NCI-H1417 treated with DMSO at 0.1 percent for 48 hours (cell line): ENCODE measurements around the gene TGFB2.

Experiments used
- DNase-seq: peaks from one replicate; lab custom pipeline; 2025; lab: John Stamatoyannopoulos, UW

The TGFB2 gene

GRCh38 chr1:218336328-218336727 lies 8.8 kb upstream of the TGFB2 start:
- peak; percentile 63 for DNase-seq

GRCh38 chr1:218339267-218339831 lies 5.8 kb upstream of the TGFB2 start:
- no peak for DNase-seq

DNA sequence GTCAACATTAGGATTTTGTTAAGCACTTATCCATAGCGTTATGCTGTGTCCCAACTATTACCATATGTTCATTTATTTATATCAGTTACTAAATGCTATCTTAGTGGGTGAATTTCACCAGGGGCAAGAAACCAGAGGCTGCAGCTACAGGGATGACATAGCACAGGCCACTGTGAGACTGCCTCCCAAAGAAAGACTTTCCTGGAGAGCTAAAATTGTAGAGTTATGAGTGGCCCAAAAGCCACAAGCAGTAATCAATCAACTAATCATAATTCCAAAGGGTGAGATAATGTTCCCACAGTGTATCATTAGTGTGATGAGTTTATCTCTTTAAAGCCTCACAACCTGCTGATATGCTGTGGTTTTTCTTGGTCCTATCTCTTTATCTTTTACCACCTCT lies 3.8 kb upstream of the TGFB2 start:
- DNase-seq: no peak

DNA sequence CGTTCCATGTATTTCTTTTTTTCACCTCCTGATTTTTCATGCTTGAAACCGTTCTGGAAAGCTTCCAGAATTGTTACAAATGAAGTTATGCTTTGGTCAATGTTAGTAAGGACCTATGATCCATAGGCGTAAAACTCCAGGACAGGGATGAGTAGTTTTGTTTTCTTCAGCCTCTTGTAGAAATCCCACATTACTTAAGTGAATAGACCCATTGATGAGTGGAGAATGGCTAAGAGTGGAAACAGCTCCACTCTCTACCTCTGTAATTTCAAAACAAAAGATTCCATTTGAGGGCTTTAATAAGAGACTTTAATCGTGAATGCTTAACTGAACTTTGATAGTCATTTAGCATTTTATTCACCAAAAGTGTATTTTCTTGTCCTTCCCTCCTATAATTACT lies 3.0 kb upstream of the TGFB2 start:
- DNase-seq: no peak

DNA sequence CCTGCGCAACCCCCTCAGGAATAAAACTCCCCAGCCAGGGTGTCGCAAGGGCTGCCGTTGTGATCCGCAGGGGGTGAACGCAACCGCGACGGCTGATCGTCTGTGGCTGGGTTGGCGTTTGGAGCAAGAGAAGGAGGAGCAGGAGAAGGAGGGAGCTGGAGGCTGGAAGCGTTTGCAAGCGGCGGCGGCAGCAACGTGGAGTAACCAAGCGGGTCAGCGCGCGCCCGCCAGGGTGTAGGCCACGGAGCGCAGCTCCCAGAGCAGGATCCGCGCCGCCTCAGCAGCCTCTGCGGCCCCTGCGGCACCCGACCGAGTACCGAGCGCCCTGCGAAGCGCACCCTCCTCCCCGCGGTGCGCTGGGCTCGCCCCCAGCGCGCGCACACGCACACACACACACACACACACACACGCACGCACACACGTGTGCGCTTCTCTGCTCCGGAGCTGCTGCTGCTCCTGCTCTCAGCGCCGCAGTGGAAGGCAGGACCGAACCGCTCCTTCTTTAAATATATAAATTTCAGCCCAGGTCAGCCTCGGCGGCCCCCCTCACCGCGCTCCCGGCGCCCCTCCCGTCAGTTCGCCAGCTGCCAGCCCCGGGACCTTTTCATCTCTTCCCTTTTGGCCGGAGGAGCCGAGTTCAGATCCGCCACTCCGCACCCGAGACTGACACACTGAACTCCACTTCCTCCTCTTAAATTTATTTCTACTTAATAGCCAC lies 696 bp downstream of the TGFB2 start:
- no peak for DNase-seq

- no peak for DNase-seq
Measured at GRCh38 chr1:218346391-218347204, 1.5 kb downstream of the TGFB2 start.

GRCh38 chr1:218347336-218347722 lies 2.2 kb downstream of the TGFB2 start:
- no peak for DNase-seq

GRCh38 chr1:218347723-218348627 lies 2.8 kb downstream of the TGFB2 start:
- DNase-seq: no peak

DNA sequence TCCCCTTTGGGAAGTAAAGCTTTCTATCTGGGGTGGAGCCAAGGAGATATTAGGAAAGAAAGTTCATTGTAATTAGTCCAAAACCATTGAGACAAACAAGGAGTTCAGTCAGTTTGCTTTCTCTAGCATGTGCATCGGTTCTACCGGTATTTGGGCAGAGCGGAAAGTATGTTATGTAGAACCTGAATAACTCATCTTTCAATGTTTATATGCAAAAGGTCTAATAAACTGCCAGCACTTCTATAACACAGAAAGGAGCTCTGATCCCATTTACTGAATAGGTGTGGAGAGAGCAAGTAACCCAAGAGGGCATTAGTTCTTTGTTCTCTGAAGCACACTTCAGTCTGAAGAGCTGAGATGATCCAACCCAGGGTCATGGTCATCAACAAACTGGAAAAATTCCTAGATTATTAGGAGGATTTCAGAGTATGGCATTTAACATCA lies 3.5 kb downstream of the TGFB2 start:
- DNase-seq: no peak

- no peak for DNase-seq
Measured at GRCh38 chr1:218349348-218350034, 4.4 kb downstream of the TGFB2 start.

- DNase-seq: no peak
Measured at GRCh38 chr1:218350035-218350525, 4.9 kb downstream of the TGFB2 start.

- no peak for DNase-seq
Measured at GRCh38 chr1:218350801-218351266, 5.7 kb downstream of the TGFB2 start.

- no peak for DNase-seq
Measured at GRCh38 chr1:218351391-218352074, 6.4 kb downstream of the TGFB2 start.

- DNase-seq: no peak
Measured at GRCh38 chr1:218352075-218352438, 6.9 kb downstream of the TGFB2 start.

DNA sequence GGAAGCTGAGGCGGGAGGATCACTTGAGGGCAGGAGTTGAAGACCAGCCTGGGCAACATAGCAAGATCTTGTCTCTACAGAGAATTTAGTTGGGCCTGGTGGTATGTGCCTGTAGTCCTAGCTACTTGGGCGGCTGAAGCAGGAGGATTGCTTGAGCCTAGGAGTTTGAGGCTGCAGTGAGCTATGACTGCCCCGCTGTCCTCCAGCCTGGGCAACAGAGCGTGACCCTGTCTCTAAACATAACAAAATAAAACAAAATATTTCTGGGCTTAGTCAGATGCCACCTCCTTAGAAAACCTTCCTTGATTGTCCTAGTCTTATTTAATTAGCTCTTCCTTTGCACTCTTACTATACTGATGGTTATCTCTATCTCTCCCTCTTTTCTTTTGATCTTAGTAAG lies 8.5 kb downstream of the TGFB2 start:
- DNase-seq: no peak

DNA sequence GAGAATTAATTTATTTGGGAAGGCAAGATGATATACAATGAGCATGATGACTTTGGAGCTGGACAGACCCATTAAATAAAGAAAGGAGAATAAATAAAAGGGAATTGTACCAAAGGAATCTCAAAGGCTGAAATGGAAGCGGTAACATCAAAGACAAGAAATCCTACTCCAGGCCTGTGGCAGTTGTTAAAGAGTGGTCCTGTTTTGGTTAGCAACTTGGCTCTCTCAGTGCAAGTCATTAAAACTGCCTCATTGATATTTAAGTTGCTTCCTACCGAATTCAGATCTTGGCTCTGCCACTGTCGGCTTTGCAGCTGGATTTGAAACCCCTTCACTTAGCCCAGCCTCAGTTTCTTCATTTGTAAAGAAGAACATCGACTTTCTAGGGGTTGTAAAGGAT lies 10.1 kb downstream of the TGFB2 start:
- DNase-seq: no peak

- DNase-seq: no peak
Measured at GRCh38 chr1:218357211-218357892, 12.2 kb downstream of the TGFB2 start.

DNA sequence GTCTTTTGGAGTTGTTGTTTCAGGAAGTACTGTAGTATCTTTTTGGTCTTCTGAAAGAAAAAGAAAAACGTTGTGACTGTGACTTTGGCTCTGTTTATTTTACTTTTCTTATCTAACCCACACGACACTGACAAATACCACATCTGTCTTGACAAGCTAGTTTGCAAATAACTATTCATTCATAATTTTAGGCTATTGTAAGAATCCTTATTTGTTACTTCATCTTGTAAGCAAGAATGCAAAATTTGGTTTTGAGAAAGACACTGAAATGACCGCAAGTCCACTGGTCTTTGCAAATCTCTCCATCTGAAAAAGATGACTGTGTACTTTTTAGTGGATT lies 12.7 kb downstream of the TGFB2 start:
- DNase-seq: no peak

GRCh38 chr1:218361298-218362065 lies 16.3 kb downstream of the TGFB2 start:
- DNase-seq: no peak
